Transverse colon (tissue), 4 donors: ENCODE measurements around the gene GLTPD2.

Experiments
- CTCF ChIP-seq, 5 experiments: fragments of 200-600 bp in 3 of 5; fragments of 450-650 bp in 2 of 5; sonication (generic) in 3 of 5; IDR thresholded peaks; 1 replicate in 2 of 5; 2 replicates in 3 of 5; pipeline ENCODE4 v1.5.1; 2016 to 2017; ENCODE audit warnings: antibody characterized with exemption in 5 of 5, inconsistent platforms in 3 of 5, mild to moderate bottlenecking in 2 of 5, moderate library complexity in 1 of 5
- POLR2A ChIP-seq: fragments of 450-650 bp; IDR thresholded peaks from one replicate; pipeline ENCODE4 v1.6.1; 2016; ENCODE audit warnings: antibody characterized with exemption, mild to moderate bottlenecking, moderate library complexity
- POLR2AphosphoS5 ChIP-seq, 3 donors: sonication (generic); formaldehyde crosslinking; IDR thresholded peaks; one replicate each; pipeline ENCODE4 v1.6.1; 2016; ENCODE audit warnings: antibody characterized with exemption in 3 of 3

- TF ChIP-seq CTCF (IDR thresholded peaks at IDR 0.05) (no peak), POLR2A (no peak), POLR2AphosphoS5 (IDR thresholded peaks at IDR 0.05) (no peak)
Observed at GRCh38 chr17:4742133-4742532, 46.6 kb upstream of the GLTPD2 start.
